ENCODE measurements around the gene ACOT8. TPM values are rescaled to one million over a fixed set of nuclear protein-coding genes. Genes with fewer than 3 reads are reported as not detected.

Gene ACOT8
- total RNA-seq, 1 donor from 2014 or later: 35.7 TPM

DNA sequence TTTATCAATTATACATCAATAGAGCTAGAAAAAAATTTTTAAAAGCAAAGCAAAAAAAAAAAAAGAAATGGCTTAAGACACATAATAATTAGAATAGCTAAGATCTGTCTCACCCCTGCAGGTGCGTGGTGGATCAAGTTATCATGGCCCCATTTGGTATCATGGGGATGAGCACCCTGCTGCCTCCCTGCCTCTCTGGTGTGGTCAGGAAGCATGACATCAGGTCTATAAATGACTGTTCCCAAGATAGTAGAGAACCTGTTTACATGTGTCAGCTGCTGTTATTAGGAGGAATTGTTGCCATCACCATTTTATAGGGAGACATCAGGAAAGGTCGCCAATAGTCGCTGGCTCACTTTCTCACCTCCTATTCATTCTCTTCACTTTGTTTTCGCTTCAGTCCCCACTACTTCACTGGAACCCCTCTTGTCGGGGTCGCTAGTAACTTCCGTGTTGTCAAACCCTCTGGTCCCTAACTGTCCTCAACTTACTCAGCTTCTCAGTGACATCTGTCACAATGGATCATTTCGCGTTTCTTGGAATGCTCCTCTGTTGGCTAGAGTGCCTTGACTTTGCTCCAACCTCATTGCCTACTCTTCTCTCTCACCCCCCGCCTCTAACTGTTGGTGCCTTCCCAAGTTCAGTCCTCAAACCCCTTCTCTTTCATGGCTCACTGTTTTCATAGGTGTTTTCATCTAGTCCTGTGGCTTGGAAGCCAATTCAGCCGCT lies 60.7 kb downstream of the ACOT8 start:
- DNase-seq (ENCODE audit: low read depth): no peak

DNA sequence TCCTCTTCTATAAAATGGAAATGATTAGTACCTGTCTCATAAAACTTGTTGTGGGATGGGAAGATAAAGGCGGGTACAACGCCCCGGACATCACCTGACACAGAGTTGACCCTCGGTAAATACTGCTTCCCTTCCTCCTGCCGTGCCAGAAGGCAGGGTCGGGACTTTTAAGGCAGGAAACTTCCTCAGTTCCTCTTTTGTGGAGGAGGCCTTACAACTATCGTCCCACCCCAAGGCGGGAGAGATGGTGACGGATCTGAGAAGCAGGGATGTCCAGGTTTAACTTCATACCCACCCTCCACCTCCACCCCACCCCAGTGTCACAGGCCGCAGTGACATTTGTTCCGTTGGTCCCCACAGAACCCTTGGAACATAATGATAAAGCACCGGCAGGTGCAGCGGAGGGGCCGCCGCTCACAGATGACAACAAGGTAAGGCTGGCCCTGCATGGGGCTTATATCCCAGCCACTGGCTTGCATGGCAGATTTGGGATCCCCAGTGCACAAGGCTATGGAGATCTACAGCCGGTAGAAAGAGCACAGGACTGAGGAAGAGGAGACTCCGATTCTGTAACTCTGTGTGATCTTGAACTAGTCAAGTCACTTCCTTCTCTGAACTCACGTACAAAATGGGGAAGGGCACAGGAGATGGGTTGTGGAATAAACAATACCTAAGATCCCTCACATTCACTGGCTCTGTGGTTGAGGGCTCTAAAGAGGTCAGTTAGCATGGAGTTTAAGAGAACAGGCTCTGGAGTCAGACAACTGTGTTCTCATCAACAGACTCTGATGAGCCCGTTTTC lies 64.7 kb downstream of the ACOT8 start:
- no peak for DNase-seq (ENCODE audit: low read depth)

Other genes with a start within 250 kb of the ACOT8 start
- gene WFDC10A, start 227.7 kb downstream of the ACOT8 start, total RNA-seq: not detected in 2 replicates
- gene WFDC9, start 226.1 kb downstream of the ACOT8 start, total RNA-seq: not detected in 2 replicates
- gene WFDC11, start 187.2 kb downstream of the ACOT8 start, total RNA-seq: not detected in 2 replicates
- not detected in 2 replicates for gene WFDC13, start 155.4 kb downstream of the ACOT8 start, total RNA-seq
- not detected in 2 replicates for gene WFDC10B, start 152.4 kb downstream of the ACOT8 start, total RNA-seq
- not detected in 2 replicates for gene SPINT4, start 135.0 kb downstream of the ACOT8 start, total RNA-seq
- gene WFDC3, start 65.5 kb downstream of the ACOT8 start, total RNA-seq: 0.50 and 3.5 TPM in 2 replicates
- gene DNTTIP1, start 65.4 kb downstream of the ACOT8 start, total RNA-seq: 13.3 and 14.2 TPM in 2 replicates
- 0.75 and 16.7 TPM in 2 replicates for gene UBE2C, start 44.7 kb downstream of the ACOT8 start, total RNA-seq
- not detected in 2 replicates for gene TNNC2, start 30.1 kb downstream of the ACOT8 start, total RNA-seq
- gene SNX21, start 23.6 kb downstream of the ACOT8 start, total RNA-seq: 26.9 and 32.1 TPM in 2 replicates
- 4.3 and 5.9 TPM in 2 replicates for gene ZSWIM3, start 222 bp upstream of the ACOT8 start, total RNA-seq
- gene ZSWIM1, start 23.8 kb upstream of the ACOT8 start, total RNA-seq: 3.6 and 6.9 TPM in 2 replicates
- gene SPATA25, start 30.2 kb upstream of the ACOT8 start, total RNA-seq: 0.85 and 1.0 TPM in 2 replicates
- gene NEURL2, start 33.8 kb upstream of the ACOT8 start, total RNA-seq: 3.0 and 3.3 TPM in 2 replicates
- gene CTSA, start 33.9 kb upstream of the ACOT8 start, total RNA-seq: 20.7 and 64.2 TPM in 2 replicates
- gene PLTP, start 54.8 kb upstream of the ACOT8 start, total RNA-seq: 10.4 and 32.1 TPM in 2 replicates
- 7.1 and 19.4 TPM in 2 replicates for gene PCIF1, start 77.3 kb upstream of the ACOT8 start, total RNA-seq
- 11.1 and 16.1 TPM in 2 replicates for gene ZNF335, start 114.8 kb upstream of the ACOT8 start, total RNA-seq
- gene MMP9, start 151.5 kb upstream of the ACOT8 start, total RNA-seq: 0.87 TPM in 1 of 2 replicates, not detected in the other
- 0.17 and 0.55 TPM in 2 replicates for gene SLC12A5, start 171.8 kb upstream of the ACOT8 start, total RNA-seq
- 6.1 and 25.3 TPM in 2 replicates for gene NCOA5, start 232.6 kb upstream of the ACOT8 start, total RNA-seq